WTC11 (cell line): Measurements from ENCODE around the gene OTOG. TPM values are rescaled to one million over a fixed set of nuclear protein-coding genes. Genes with fewer than 3 reads are reported as not detected.

Experiments
- ATAC-seq: fragments of 200-7000 bp; cut with Tn5 transposase; 2 replicates; pipeline ENCODE4 v1.10.0; 2021; ENCODE audit warnings: mild to moderate bottlenecking, moderate library complexity
- CTCF ChIA-PET: fragments of 300-600 bp; sonication (Branson Sonifier 250); formaldehyde crosslinking; loops from one replicate; lab custom pipeline; 2021; ENCODE audit warnings: antibody characterized with exemption; lab: Charles Lee
- POLR2A ChIA-PET: fragments of 350-600 bp; sonication (Branson Sonifier 250); formaldehyde crosslinking; loops from one replicate; lab custom pipeline; 2021; ENCODE audit warnings: antibody characterized with exemption; lab: Charles Lee
- DNase-seq: peaks from one replicate; pipeline ENCODE4 v3.0.0; 2021; ENCODE audit warnings: low spot score
- H3K27ac Mint-ChIP-seq: 2 replicates; pipeline ENCODE4 v1.8.0; 2021; ENCODE audit warnings: mixed read lengths
- H3K27me3 Mint-ChIP-seq: 2 replicates; pipeline ENCODE4 v1.8.0; 2021; ENCODE audit warnings: low read depth, mild to moderate bottlenecking, moderate library complexity, mixed read lengths
- H3K36me3 Mint-ChIP-seq: 2 replicates; pipeline ENCODE4 v1.8.0; 2021; ENCODE audit warnings: mixed read lengths
- H3K4me1 Mint-ChIP-seq: 2 replicates; pipeline ENCODE4 v1.8.0; 2022; ENCODE audit warnings: mixed read lengths
- H3K4me3 Mint-ChIP-seq: 2 replicates; pipeline ENCODE4 v1.8.0; 2021; ENCODE audit warnings: mild to moderate bottlenecking, moderate library complexity, mixed read lengths
- H3K9me3 Mint-ChIP-seq: 2 replicates; pipeline ENCODE4 v1.8.0; 2021; ENCODE audit warnings: mixed read lengths
- CDX4 ChIP-seq: fragments of 250-450 bp; sonication (Bioruptor Pico); IDR thresholded peaks from 2 replicates; pipeline ENCODE4 v1.9.0; 2021; ENCODE audit warnings: moderate library complexity, mild to moderate bottlenecking, inconsistent platforms, borderline replicate concordance
- ERG ChIP-seq: fragments of 250-450 bp; sonication (Bioruptor Pico); IDR thresholded peaks from 2 replicates; pipeline ENCODE4 v1.8.0; 2021; ENCODE audit warnings: mild to moderate bottlenecking
- GTF2I ChIP-seq: fragments of 250-450 bp; sonication (Bioruptor Pico); conservative IDR thresholded peaks from 2 replicates; pipeline ENCODE4 v1.4.0; 2021; ENCODE audit warnings: mild to moderate bottlenecking
- IRF2 ChIP-seq: sonication (generic); formaldehyde crosslinking; IDR thresholded peaks from 2 replicates; pipeline ENCODE4 v1.8.0; 2022; ENCODE audit warnings: low read depth, missing genetic modification reagents, borderline replicate concordance
- KAT7 ChIP-seq: sonication (generic); formaldehyde crosslinking; IDR thresholded peaks from 2 replicates; pipeline ENCODE4 v1.8.1; 2023; ENCODE audit warnings: missing genetic modification reagents, mild to moderate bottlenecking, borderline replicate concordance
- MXD4 ChIP-seq: fragments of 250-450 bp; sonication (Bioruptor Pico); IDR thresholded peaks from 2 replicates; pipeline ENCODE4 v1.8.0; 2021; ENCODE audit warnings: mild to moderate bottlenecking, moderate library complexity, borderline replicate concordance
- MYBL2 ChIP-seq: sonication (generic); formaldehyde crosslinking; IDR thresholded peaks from 2 replicates; pipeline ENCODE4 v1.8.1; 2023; ENCODE audit warnings: mild to moderate bottlenecking, moderate library complexity, missing genetic modification reagents
- TP53 ChIP-seq: sonication (generic); formaldehyde crosslinking; IDR thresholded peaks from 2 replicates; pipeline ENCODE4 v1.8.1; 2023; ENCODE audit warnings: mild to moderate bottlenecking, missing genetic modification reagents
- USF2 ChIP-seq: sonication (generic); formaldehyde crosslinking; IDR thresholded peaks from 2 replicates; pipeline ENCODE4 v1.8.1; 2023; ENCODE audit warnings: mild to moderate bottlenecking, missing genetic modification reagents, moderate library complexity
- total RNA-seq: library from RNA; stranded (reverse); gene quantifications from 3 replicates; pipeline ENCODE4 v1.2.3, GENCODE V29; 2021

Gene OTOG
- total RNA-seq, 1 experiment from 2014 or later, result 1.4 TPM

GRCh38 chr11:17600316-17601255 lies 53.5 kb downstream of the OTOG start:
- no peaks in the 10 kb centered on the region for H3K36me3 Mint-ChIP-seq
- TF ChIP-seq IRF2 (no peak), TP53 (no peak), USF2 (no peak), KAT7 (CRISPR knock-in tag) (no peak), GTF2I (CRISPR knock-in tag) (no peak)
- H3K4me1 Mint-ChIP-seq, result peaks cover 6% of the 10 kb centered on the region
- CTCF ChIA-PET, result interaction anchor here (0.7 to 5.9 kb wide), 16 partner anchors 12 to 378 kb away, joined by 3 to 108 read pairs (median 4); partner anchors contain the start of genes MYOD1 and OTOG
- peaks cover 7% of the 10 kb centered on the region for H3K27me3 Mint-ChIP-seq
- DNase-seq (no peak), ATAC-seq (no peak)
- POLR2A ChIA-PET, result no interaction called here
- no peak overlapping the region for H3K4me3 Mint-ChIP-seq
- peaks cover 1% of the 10 kb centered on the region for H3K9me3 Mint-ChIP-seq
- H3K27ac Mint-ChIP-seq, result no peak overlapping the region

GRCh38 chr11:17601256-17601671 lies 54.2 kb downstream of the OTOG start:
- no peaks in the 10 kb centered on the region for H3K36me3 Mint-ChIP-seq
- no peak overlapping the region for H3K4me3 Mint-ChIP-seq
- peaks cover 7% of the 10 kb centered on the region for H3K27me3 Mint-ChIP-seq
- DNase-seq (no peak), ATAC-seq (no peak)
- CTCF ChIA-PET, result interaction anchor here (0.7 to 5.9 kb wide), 17 partner anchors 11 to 377 kb away, joined by 3 to 108 read pairs (median 3); partner anchors contain the start of genes MYOD1 and OTOG
- H3K27ac Mint-ChIP-seq, result no peak overlapping the region
- H3K4me1 Mint-ChIP-seq, result peaks cover 6% of the 10 kb centered on the region
- no peak for TF ChIP-seq CDX4
- no peaks in the 10 kb centered on the region for H3K9me3 Mint-ChIP-seq
- POLR2A ChIA-PET, result no interaction called here

DNA sequence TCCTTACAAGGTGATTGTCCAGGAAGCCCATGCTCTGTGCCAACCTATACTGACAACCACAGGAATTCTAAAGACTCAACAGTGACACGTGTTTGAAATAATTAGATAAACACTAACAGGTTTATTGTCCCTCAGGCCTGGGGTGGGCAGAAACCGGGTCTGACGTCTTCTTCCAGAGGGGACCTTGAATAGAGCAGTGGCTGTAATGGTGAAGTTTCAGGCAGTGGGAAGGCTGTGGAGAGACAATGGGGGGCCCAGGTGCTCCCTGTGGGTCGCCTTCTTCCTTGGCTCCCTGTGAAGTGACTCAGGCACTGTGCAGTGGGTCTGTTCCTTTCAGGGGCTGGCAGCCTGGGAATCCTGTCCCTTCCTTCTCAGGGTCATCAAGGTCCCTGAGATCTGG lies 54.6 kb downstream of the OTOG start:
- ChIA-PET CTCF (interaction anchor here (0.7 to 5.9 kb wide), 17 partner anchors 11 to 377 kb away, joined by 3 to 108 read pairs (median 3); partner anchors contain the start of genes MYOD1 and OTOG), POLR2A (no interaction called here)
- DNase-seq (no peak), ATAC-seq (no peak)
- H3K9me3 Mint-ChIP-seq, result no peaks in the 10 kb centered on the region
- no peaks in the 10 kb centered on the region for H3K36me3 Mint-ChIP-seq
- H3K27ac Mint-ChIP-seq, result no peak overlapping the region
- TF ChIP-seq MXD4, result no peak
- no peak for TF ChIP-seq MYBL2 (CRISPR knock-in tag)
- H3K4me1 Mint-ChIP-seq, result peaks cover 6% of the 10 kb centered on the region
- H3K4me3 Mint-ChIP-seq, result no peak overlapping the region
- peaks cover 7% of the 10 kb centered on the region for H3K27me3 Mint-ChIP-seq

- H3K9me3 Mint-ChIP-seq, result no peaks in the 10 kb centered on the region
- TF ChIP-seq TP53 (no peak), ERG (CRISPR knock-in tag) (no peak)
- TF ChIP-seq, all 79 proteins: peak for 0
- H3K4me1 Mint-ChIP-seq, result peaks cover 6% of the 10 kb centered on the region
- H3K27me3 Mint-ChIP-seq, result peaks cover 7% of the 10 kb centered on the region
- DNase-seq (no peak), ATAC-seq (no peak)
- ChIA-PET CTCF (interaction anchor here (0.6 to 5.9 kb wide), 11 partner anchors 48 to 371 kb away, joined by 3 to 108 read pairs (median 4); partner anchors contain the start of gene MYOD1), POLR2A (no interaction called here)
- H3K36me3 Mint-ChIP-seq, result no peaks in the 10 kb centered on the region
- H3K27ac Mint-ChIP-seq, result no peak overlapping the region
- no peak overlapping the region for H3K4me3 Mint-ChIP-seq
Measured at GRCh38 chr11:17602105-17603001, 55.3 kb downstream of the OTOG start.
